ENCODE measurements around the gene SECISBP2.

DNA sequence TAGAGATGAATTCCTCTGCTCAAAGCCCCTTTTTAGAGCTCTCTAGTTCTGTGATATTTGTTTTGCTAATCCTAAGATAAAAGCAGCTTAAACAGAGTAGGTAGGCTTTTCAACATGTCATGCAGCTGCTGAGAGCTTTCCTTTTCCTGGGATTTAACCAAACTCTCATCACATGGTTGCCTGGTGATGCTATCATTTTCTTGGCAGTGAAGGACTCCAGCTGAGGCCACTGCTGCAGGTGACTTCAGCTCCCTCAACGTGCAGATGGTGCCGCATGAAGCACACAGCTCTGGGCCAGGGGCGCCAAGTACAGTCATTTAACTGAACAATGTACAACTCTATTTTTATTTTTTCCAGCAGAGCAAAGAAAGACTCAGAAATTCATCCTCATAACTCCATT is 42.2 kb downstream of the SECISBP2 start:
- TF ChIP-seq, protein P1, sequence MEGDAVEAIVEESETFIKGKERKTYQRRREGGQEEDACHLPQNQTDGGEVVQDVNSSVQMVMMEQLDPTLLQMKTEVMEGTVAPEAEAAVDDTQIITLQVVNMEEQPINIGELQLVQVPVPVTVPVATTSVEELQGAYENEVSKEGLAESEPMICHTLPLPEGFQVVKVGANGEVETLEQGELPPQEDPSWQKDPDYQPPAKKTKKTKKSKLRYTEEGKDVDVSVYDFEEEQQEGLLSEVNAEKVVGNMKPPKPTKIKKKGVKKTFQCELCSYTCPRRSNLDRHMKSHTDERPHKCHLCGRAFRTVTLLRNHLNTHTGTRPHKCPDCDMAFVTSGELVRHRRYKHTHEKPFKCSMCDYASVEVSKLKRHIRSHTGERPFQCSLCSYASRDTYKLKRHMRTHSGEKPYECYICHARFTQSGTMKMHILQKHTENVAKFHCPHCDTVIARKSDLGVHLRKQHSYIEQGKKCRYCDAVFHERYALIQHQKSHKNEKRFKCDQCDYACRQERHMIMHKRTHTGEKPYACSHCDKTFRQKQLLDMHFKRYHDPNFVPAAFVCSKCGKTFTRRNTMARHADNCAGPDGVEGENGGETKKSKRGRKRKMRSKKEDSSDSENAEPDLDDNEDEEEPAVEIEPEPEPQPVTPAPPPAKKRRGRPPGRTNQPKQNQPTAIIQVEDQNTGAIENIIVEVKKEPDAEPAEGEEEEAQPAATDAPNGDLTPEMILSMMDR (IDR thresholded peaks at IDR 0.05), result no peak
- TF ChIP-seq EZH2 (IDR thresholded peaks at IDR 0.05; ENCODE audit: borderline replicate concordance, insufficient read depth, low read depth, low read length, poor library complexity, severe bottlenecking), result no peak
